ENCODE results near the gene EFCAB11. TPM values are rescaled to one million over a fixed set of nuclear protein-coding genes. Genes with fewer than 3 reads are reported as not detected.

The EFCAB11 gene
- total RNA-seq, 3 donors from 2014 or later, result 6.4 to 13.6 (median 6.9) TPM

DNA sequence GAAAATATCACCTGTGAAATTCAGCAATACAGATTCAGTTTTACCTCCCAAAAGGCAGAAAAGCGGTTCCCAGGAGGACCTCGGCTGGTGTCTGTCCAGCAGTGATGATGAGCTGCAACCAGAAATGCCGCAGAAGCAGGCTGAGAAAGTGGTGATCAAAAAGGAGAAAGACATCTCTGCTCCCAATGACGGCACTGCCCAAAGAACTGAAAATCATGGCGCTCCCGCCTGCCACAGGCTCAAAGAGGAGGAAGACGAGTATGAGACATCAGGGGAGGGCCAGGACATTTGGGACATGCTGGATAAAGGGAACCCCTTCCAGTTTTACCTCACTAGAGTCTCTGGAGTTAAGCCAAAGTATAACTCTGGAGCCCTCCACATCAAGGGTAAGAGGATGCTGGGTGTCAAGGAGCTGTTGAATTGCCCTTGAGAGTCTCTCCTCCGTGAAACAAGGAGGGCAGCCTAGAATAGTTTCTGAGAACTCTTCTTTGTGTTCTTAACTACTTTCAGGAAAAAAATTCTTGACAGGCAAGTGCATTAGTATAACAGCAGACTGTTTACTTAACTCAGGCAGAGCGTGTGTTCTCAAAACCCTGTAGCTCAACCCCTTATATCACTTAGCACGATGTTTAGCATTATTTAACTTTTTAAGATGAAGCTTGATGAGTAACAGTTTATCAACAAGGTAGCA, 8.9 kb upstream of the EFCAB11 start:
- Histone ChIP-seq H3K4me3 (no peak overlapping the region), H3K9me3 (no peaks in the 10 kb centered on the region), H3K27me3 (no peaks in the 10 kb centered on the region), H3K36me3 (peaks cover 3% of the 10 kb centered on the region), H3K27ac (no peak overlapping the region), H3K4me1 (no peaks in the 10 kb centered on the region)
- TF ChIP-seq POLR2AphosphoS5 (IDR thresholded peaks at IDR 0.05) (no peak), POLR2A (IDR thresholded peaks at IDR 0.05) (no peak)
- TF ChIP-seq, protein P1, sequence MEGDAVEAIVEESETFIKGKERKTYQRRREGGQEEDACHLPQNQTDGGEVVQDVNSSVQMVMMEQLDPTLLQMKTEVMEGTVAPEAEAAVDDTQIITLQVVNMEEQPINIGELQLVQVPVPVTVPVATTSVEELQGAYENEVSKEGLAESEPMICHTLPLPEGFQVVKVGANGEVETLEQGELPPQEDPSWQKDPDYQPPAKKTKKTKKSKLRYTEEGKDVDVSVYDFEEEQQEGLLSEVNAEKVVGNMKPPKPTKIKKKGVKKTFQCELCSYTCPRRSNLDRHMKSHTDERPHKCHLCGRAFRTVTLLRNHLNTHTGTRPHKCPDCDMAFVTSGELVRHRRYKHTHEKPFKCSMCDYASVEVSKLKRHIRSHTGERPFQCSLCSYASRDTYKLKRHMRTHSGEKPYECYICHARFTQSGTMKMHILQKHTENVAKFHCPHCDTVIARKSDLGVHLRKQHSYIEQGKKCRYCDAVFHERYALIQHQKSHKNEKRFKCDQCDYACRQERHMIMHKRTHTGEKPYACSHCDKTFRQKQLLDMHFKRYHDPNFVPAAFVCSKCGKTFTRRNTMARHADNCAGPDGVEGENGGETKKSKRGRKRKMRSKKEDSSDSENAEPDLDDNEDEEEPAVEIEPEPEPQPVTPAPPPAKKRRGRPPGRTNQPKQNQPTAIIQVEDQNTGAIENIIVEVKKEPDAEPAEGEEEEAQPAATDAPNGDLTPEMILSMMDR (IDR thresholded peaks at IDR 0.05), result no peak
- no peak for DNase-seq (ENCODE audit: low spot score in 2 of 2)
- intact Hi-C loops (cut with DNase I; ENCODE audit: low total_unique reads), result no loop called here

DNA sequence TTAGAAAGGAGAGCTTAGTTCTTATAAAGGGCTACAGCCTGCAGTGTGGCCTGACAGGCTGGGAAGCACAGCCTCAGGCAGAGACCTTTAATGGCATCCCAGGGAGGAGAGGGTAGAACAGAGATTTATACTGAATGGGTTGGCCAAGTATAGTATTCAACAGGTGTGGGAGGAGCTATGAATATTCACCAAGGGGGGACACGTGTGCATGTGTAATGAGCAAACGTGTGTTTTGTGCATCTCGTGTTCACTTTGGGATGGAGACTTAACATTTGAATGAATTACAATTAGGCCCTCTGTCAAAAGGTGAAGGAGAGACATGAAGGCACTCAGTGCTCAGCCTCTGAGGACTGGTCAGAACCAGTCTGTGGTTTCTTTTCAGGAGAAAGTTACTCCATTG, 6.4 kb upstream of the EFCAB11 start:
- DNase-seq (ENCODE audit: low spot score in 2 of 2), result no peak
- intact Hi-C loops (cut with DNase I; ENCODE audit: low total_unique reads), result no loop called here
- TF ChIP-seq, protein P1 (IDR thresholded peaks at IDR 0.05), result no peak
- TF ChIP-seq POLR2A (IDR thresholded peaks at IDR 0.05), result no peak
- no peak for TF ChIP-seq POLR2AphosphoS5 (IDR thresholded peaks at IDR 0.05)
- peaks cover 0 to 10% of the 10 kb centered on the region in 2 donors for H3K4me1 ChIP-seq
- no peaks in the 10 kb centered on the region for H3K9me3 ChIP-seq
- H3K27ac ChIP-seq, result no peak overlapping the region
- peaks cover 3% of the 10 kb centered on the region for H3K36me3 ChIP-seq
- no peaks in the 10 kb centered on the region for H3K27me3 ChIP-seq
- no peak overlapping the region for H3K4me3 ChIP-seq

DNA sequence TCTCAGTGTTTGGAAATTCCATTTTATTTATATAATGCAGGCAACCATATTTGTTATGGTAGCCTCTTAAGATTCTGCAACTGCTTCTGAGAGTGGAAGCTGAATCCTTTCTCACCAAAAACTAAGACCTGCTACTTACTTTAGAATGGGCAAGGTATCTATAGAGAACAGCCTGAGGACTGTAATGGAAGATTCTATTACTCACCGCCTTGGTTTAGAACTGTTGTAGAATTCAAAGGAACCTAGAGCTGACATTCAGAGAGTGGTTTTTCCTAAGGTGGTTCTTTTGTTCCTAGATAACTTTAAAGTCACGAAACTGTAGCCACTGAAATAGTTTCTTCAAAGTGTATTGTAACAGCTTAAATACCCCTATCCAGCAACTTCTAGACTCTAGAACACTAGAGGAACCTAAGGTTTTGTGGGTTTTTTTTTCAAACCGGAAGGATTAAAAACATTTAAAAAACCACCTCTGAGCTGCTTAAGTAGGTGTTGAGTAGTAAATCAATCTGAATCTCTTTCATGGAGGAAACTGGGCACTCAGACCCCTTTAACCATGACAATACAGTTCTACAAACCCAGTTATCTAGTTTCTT, 5.4 kb upstream of the EFCAB11 start:
- no peak overlapping the region for H3K27ac ChIP-seq
- H3K9me3 ChIP-seq, result no peaks in the 10 kb centered on the region
- H3K4me3 ChIP-seq, result no peak overlapping the region
- intact Hi-C loops (cut with DNase I; ENCODE audit: low total_unique reads), result no loop called here
- H3K27me3 ChIP-seq, result no peaks in the 10 kb centered on the region
- H3K4me1 ChIP-seq, result peaks cover 0 to 10% of the 10 kb centered on the region in 2 donors
- no peak for DNase-seq (ENCODE audit: low spot score in 2 of 2)
- H3K36me3 ChIP-seq, result peaks cover 3% of the 10 kb centered on the region
- TF ChIP-seq, protein P1 (IDR thresholded peaks at IDR 0.05), result no peak
- TF ChIP-seq POLR2AphosphoS5 (IDR thresholded peaks at IDR 0.05), result no peak
- no peak for TF ChIP-seq POLR2A (IDR thresholded peaks at IDR 0.05)

DNA sequence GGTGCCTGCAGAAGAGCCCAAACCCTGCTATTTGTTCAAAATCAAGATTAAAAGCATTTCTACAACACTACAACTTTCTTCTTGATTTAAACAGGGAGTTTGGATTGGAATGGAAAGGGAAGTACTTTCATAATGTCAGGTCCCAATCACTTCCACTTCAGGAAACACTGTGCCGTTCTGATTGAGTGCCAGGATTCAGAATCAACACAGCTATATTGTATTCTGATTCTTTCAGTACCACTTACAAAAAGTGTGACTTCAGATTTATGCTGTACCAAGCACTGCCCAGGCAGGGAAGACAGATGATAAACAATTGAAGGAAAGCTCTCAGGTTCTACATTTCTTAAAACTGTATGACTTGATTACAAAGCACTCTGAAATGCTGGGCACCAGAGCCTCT, 4.4 kb upstream of the EFCAB11 start:
- no peak for TF ChIP-seq POLR2AphosphoS5 (IDR thresholded peaks at IDR 0.05)
- TF ChIP-seq, protein P1 (IDR thresholded peaks at IDR 0.05), result no peak
- no peak for TF ChIP-seq POLR2A (IDR thresholded peaks at IDR 0.05)
- peaks cover 3% of the 10 kb centered on the region for H3K36me3 ChIP-seq
- H3K4me1 ChIP-seq, result peaks cover 0 to 10% of the 10 kb centered on the region in 2 donors
- H3K9me3 ChIP-seq, result no peaks in the 10 kb centered on the region
- H3K27me3 ChIP-seq, result no peaks in the 10 kb centered on the region
- no peak for DNase-seq (ENCODE audit: low spot score in 2 of 2)
- H3K4me3 ChIP-seq, result no peak overlapping the region
- H3K27ac ChIP-seq, result no peak overlapping the region
- intact Hi-C loops (cut with DNase I; ENCODE audit: low total_unique reads), result no loop called here

DNA sequence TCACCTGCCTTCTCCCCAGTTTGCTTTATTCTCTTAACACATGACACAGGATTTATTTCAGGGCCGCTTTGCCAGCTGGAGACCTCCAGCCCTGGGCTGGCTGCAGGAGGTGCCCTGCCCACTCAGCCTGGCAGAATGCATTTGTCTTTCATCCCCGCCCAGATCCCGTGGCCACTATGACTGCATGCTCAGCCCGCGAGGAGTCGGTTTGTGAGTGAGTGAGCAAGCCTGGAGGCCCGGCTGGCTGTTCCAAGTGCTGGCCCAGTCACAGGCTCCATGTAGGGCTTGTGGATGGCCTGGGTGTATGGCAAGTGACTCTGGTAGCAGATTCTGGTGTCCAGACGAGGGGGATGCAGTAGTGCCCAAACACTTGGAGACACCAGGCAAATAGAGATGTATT, 3.3 kb upstream of the EFCAB11 start:
- peaks cover 0 to 10% of the 10 kb centered on the region in 2 donors for H3K4me1 ChIP-seq
- TF ChIP-seq POLR2A (IDR thresholded peaks at IDR 0.05) (no peak), POLR2AphosphoS5 (IDR thresholded peaks at IDR 0.05) (no peak)
- TF ChIP-seq, protein P1 (IDR thresholded peaks at IDR 0.05), result no peak
- H3K27me3 ChIP-seq, result no peaks in the 10 kb centered on the region
- no peak for DNase-seq (ENCODE audit: low spot score in 2 of 2)
- no peak overlapping the region for H3K27ac ChIP-seq
- H3K9me3 ChIP-seq, result no peaks in the 10 kb centered on the region
- H3K4me3 ChIP-seq, result no peak overlapping the region
- intact Hi-C loops (cut with DNase I; ENCODE audit: low total_unique reads), result no loop called here
- no peaks in the 10 kb centered on the region for H3K36me3 ChIP-seq

Measured in breast epithelium (tissue), 4 donors.